ENCODE data around the gene MAP1B. TPM values are rescaled to one million over a fixed set of nuclear protein-coding genes. Genes with fewer than 3 reads are reported as not detected.

Gene MAP1B
- total and polyA plus RNA-seq, 4 donors, result 1.5 to 46.7 (median 16.0) TPM

DNA sequence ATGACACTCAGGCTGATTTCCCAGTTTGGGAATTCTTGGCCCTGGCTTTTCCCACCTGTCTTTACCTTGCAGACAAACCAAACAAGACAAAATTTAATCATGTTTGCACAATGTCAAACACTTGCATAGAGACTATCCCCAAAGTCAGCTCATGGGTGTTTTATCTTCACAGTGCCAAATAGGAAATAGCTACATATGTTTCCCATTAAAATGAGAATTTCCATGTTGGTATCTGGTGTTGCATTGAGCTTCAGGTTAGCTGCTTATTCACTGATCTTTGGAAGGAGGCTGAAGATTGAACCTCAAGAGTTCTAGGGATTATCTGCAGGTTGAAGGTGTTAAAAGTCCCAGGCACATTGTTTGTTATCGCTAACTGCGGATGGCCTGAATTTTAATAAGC, 19.5 kb downstream of the MAP1B start:
- no peaks in the 10 kb centered on the region for H3K27me3 ChIP-seq (ENCODE audit: control insufficient read depth in 3 of 3, insufficient read depth in 3 of 3, low read length in 2 of 3)
- H3K27ac ChIP-seq (ENCODE audit: low read depth in 1 of 2, low read length in 1 of 2), result no peak overlapping the region
- peaks cover 0 to 9% (median 0%) of the 10 kb centered on the region in 4 donors for H3K36me3 ChIP-seq (ENCODE audit: control insufficient read depth in 4 of 4, insufficient read depth in 4 of 4, low read length in 4 of 4)
- DNase-seq, result no peak
- no peak for ATAC-seq (ENCODE audit: insufficient read depth, low FRiP score)
- no peak overlapping the region for H3K9ac ChIP-seq (ENCODE audit: insufficient read depth in 1 of 2, low read length in 2 of 2)
- H3K4me1 ChIP-seq (ENCODE audit: control insufficient read depth in 5 of 5, insufficient read depth in 5 of 5, low read length in 5 of 5), result peaks cover 0 to 46% (median 3%) of the 10 kb centered on the region in 5 donors
- no peak overlapping the region for H3K4me3 ChIP-seq
- WGBS, 2 donors, result 98 to 100% methylated on average over 2 of the region's 2 CpGs
- H3K9me3 ChIP-seq (ENCODE audit: control insufficient read depth in 4 of 4, insufficient read depth in 3 of 4, low read length in 3 of 4), result no peaks in the 10 kb centered on the region
- TF ChIP-seq CTCF (IDR thresholded peaks at IDR 0.05; ENCODE audit: control extremely low read depth, extremely low read depth), result no peak

DNA sequence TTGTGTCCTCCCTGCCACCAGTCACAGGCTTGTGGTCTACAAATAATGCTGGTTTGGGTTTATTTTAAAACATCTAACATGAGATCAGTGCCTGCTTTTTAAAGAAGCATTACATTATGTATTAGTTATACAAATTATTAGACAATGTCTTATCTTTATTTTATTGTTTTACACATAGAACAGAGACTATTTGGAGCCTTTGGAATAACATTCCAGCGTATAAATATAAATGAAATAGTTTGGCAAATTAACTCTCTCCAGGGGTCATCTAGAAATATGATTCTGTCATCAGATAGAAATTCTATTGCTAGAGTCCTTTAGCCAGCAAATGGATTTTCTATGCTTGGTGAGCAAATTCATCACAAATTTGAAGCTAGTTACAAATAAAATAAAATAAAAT, 22.4 kb downstream of the MAP1B start:
- Histone ChIP-seq H3K9ac (ENCODE audit: insufficient read depth in 1 of 2, low read length in 2 of 2) (no peak overlapping the region), H3K27ac (ENCODE audit: low read depth in 1 of 2, low read length in 1 of 2) (no peak overlapping the region), H3K4me1 (ENCODE audit: control insufficient read depth in 5 of 5, insufficient read depth in 5 of 5, low read length in 5 of 5) (peaks cover 0 to 43% (median 7%) of the 10 kb centered on the region in 5 donors), H3K9me3 (ENCODE audit: control insufficient read depth in 4 of 4, insufficient read depth in 3 of 4, low read length in 3 of 4) (no peaks in the 10 kb centered on the region), H3K4me3 (no peak overlapping the region), H3K36me3 (ENCODE audit: control insufficient read depth in 4 of 4, insufficient read depth in 4 of 4, low read length in 4 of 4) (peaks cover 0 to 6% (median 0%) of the 10 kb centered on the region in 4 donors), H3K27me3 (ENCODE audit: control insufficient read depth in 3 of 3, insufficient read depth in 3 of 3, low read length in 2 of 3) (no peaks in the 10 kb centered on the region)
- TF ChIP-seq CTCF (IDR thresholded peaks at IDR 0.05; ENCODE audit: control extremely low read depth, extremely low read depth), result no peak
- DNase-seq (peak in 2 of 3 donors; percentile 44 to 65), ATAC-seq (ENCODE audit: insufficient read depth, low FRiP score) (no peak)
- 66 to 75% methylated on average over 1 of the region's 1 CpG for WGBS, 2 donors

- Histone ChIP-seq H3K27me3 (ENCODE audit: control insufficient read depth in 3 of 3, insufficient read depth in 3 of 3, low read length in 2 of 3) (no peaks in the 10 kb centered on the region), H3K27ac (ENCODE audit: low read depth in 1 of 2, low read length in 1 of 2) (no peak overlapping the region), H3K4me3 (no peak overlapping the region), H3K9me3 (ENCODE audit: control insufficient read depth in 4 of 4, insufficient read depth in 3 of 4, low read length in 3 of 4) (no peaks in the 10 kb centered on the region), H3K4me1 (ENCODE audit: control insufficient read depth in 5 of 5, insufficient read depth in 5 of 5, low read length in 5 of 5) (peaks cover 0 to 37% (median 7%) of the 10 kb centered on the region in 5 donors), H3K36me3 (ENCODE audit: control insufficient read depth in 4 of 4, insufficient read depth in 4 of 4, low read length in 4 of 4) (peaks cover 0 to 6% (median 0%) of the 10 kb centered on the region in 4 donors), H3K9ac (ENCODE audit: insufficient read depth in 1 of 2, low read length in 2 of 2) (no peak overlapping the region)
- WGBS, 2 donors, result 57 to 70% methylated on average over 2 of the region's 2 CpGs
- no peak for TF ChIP-seq CTCF (IDR thresholded peaks at IDR 0.05; ENCODE audit: control extremely low read depth, extremely low read depth)
- ATAC-seq (ENCODE audit: insufficient read depth, low FRiP score), result no peak
- peak; percentile 74 to 97 (median 97) for DNase-seq
Measured at GRCh38 chr5:72130351-72130761, 23.1 kb downstream of the MAP1B start.

All from lung (tissue), 12 donors.